Measurements from ENCODE around the gene PNMA8A. TPM values are rescaled to one million over a fixed set of nuclear protein-coding genes. Genes with fewer than 3 reads are reported as not detected.

Gene PNMA8A
- total and polyA plus RNA-seq, 10 of the 15 experiments (the other 5 are each of a cell fraction or from before 2014, with no cell fraction given), result 0.02 to 0.28 (median 0.16) TPM

DNA sequence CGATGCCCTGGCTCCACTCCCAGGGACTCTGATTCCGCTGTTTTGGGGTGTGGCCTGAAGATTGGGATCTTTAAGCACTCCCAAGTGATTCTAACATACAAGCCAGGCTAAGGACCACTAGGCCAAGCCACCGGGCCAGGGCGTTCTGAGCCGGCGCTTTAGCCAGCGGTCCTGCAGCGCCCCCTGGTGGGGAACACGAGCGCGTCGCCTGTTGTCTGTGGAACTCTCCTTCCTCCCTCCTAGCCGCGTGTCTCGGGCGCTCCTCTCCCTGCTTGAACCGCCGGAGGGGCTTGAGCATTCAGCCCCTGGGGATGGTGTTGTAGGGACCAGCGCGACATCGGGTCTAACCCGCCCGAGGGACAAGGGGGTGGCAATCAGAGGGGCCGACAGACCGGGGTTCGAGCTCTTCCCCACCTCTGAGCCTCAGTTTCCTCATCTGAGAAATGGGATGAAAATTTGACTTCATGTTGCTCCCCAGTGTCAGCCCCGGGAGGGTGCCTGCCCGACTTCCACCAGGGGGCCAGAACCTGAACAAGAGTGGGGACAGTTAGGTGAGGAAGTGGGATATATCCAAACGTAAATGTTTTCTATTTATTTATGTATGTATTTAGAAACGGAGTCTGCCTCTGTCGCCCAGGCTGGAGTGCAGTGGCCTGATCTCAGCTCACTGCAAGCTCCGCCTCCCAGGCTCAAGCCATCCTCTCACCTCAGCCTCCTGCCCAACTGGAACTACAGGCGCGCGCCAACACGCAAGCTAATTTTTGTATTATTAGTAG, 42.3 kb upstream of the PNMA8A start (continued):
- no peak for TF ChIP-seq SUPT20H (IDR thresholded peaks at IDR 0.05; ENCODE audit: borderline replicate concordance, control insufficient read depth, low read depth, low read length)
- no peak for TF ChIP-seq ZNF217 (IDR thresholded peaks at IDR 0.05)
- 0 out of 3 replicates have a peak, but pooled peaks have one; percentile 11 for TF ChIP-seq POU2F2 (IDR thresholded peaks at IDR 0.05; ENCODE audit: borderline replicate concordance, low read depth, low read length)
- TF ChIP-seq HDAC2 (IDR thresholded peaks at IDR 0.05), result no peak
- TF ChIP-seq MYB (IDR thresholded peaks at IDR 0.05; ENCODE audit: borderline replicate concordance, low read depth, low read length), result no peak
- TF ChIP-seq MAX (IDR thresholded peaks at IDR 0.05; ENCODE audit: low read depth, low read length), result no peak
- no peak for TF ChIP-seq POLR2AphosphoS5 (IDR thresholded peaks at IDR 0.05; ENCODE audit: low read length)
- peak; percentile 77 for TF ChIP-seq SMC3 (IDR thresholded peaks at IDR 0.05; ENCODE audit: borderline replicate concordance, low read length)
- TF ChIP-seq NFXL1 (IDR thresholded peaks at IDR 0.05; ENCODE audit: borderline replicate concordance), result peak; percentile 95

DNA sequence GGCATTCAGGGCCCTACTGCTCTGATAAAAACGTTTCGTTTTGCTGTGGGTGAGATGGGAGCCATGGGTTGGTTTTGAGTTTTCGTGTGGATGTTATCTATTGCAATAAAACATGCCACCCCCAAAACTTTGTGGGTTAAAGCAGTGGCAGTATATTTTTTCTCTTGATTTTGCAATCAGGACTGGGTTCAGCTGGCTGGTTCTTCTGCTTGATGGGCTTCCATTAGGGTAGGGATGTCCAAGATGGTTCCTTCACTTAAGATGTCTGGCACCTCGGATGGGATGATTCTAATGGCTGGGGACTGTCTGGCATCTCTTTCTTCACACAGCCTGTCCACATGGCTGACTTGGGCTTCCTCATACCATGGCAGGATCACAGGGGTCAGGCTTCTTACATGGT, 39.9 kb upstream of the PNMA8A start:
- no peaks in the 10 kb centered on the region for H3K79me2 ChIP-seq (ENCODE audit: control insufficient read depth, insufficient read depth, low read length)
- H2AFZ ChIP-seq (ENCODE audit: control insufficient read depth, low read depth, low read length), result no peak overlapping the region
- H3K4me3 ChIP-seq, result no peak overlapping the region
- no TSS peak for BruUV-seq (replicated peaks)
- FAIRE-seq (no peak), DNase-seq (ENCODE audit: low read depth, low spot score) (no peak), ATAC-seq (no peak)
- TF ChIP-seq TARDBP (IDR thresholded peaks at IDR 0.05; ENCODE audit: borderline replicate concordance) (no peak), NBN (IDR thresholded peaks at IDR 0.05) (no peak), YY1 (IDR thresholded peaks at IDR 0.05; ENCODE audit: low read depth, low read length) (no peak), HDGF (IDR thresholded peaks at IDR 0.05) (no peak), RAD21 (IDR thresholded peaks at IDR 0.05; ENCODE audit: insufficient read depth, low read depth, low read length) (no peak), RB1 (IDR thresholded peaks at IDR 0.05; ENCODE audit: borderline replicate concordance) (no peak), CTCF (IDR thresholded peaks at IDR 0.05 in 2 of 3, conservative IDR thresholded peaks at IDR 0.05 in 1 of 3; ENCODE audit: control insufficient read depth in 2 of 3, extremely low read depth in 1 of 3, insufficient read depth in 1 of 3, low read depth in 3 of 3, low read length in 3 of 3) (no peak), SIX5 (IDR thresholded peaks at IDR 0.05; ENCODE audit: low read depth, low read length, severe bottlenecking) (no peak)
- H3K27me3 ChIP-seq (replicated peaks in 1 of 2; ENCODE audit: control insufficient read depth in 2 of 2, insufficient read depth in 2 of 2, low read length in 1 of 2), result no peaks in the 10 kb centered on the region; a peak in 1 of 4 replicates
- RAD21 ChIA-PET (ENCODE audit: unreplicated experiment), result no interaction called here
- in situ Hi-C loops (cut with MboI), result no loop called here
- intact Hi-C loops (cut with micrococcal nuclease; ENCODE audit: unreplicated experiment), result no loop called here
- 0% methylated on average over 4 of the region's 4 CpGs for WGBS (ENCODE audit: insufficient coverage, insufficient replicate concordance, low lambda C conversion rate, missing lambda C conversion rate)
- H3K36me3 ChIP-seq (ENCODE audit: control insufficient read depth in 2 of 2, insufficient read depth in 2 of 2, low read length in 1 of 2), result no peaks in the 10 kb centered on the region
- H3K9me3 ChIP-seq (replicated peaks; ENCODE audit: control insufficient read depth, insufficient read depth, low read length), result no peaks in the 10 kb centered on the region; the same call in 2 of the 3 replicates
- H3K4me1 ChIP-seq (ENCODE audit: control insufficient read depth, insufficient read depth, low read length), result no peaks in the 10 kb centered on the region
- no peaks in the 10 kb centered on the region for H4K20me1 ChIP-seq (ENCODE audit: control insufficient read depth, insufficient read depth)
- POLR2A ChIA-PET, result no interaction called here
- H3K27ac ChIP-seq (ENCODE audit: control insufficient read depth, insufficient read depth), result no peak overlapping the region
- H3K9ac ChIP-seq (ENCODE audit: control insufficient read depth, insufficient read depth, low read length), result no peak overlapping the region
- CTCF ChIA-PET, result interaction anchor here (0.7 to 1.5 kb wide), 3 partner anchors 12 to 115 kb away, joined by 3 to 5 read pairs (median 4); no protein-coding TSS in a partner anchor
- no peak overlapping the region for H3K4me2 ChIP-seq (ENCODE audit: control insufficient read depth, insufficient read depth)
- SMC1A ChIA-PET (ENCODE audit: uncharacterized antibody, unreplicated experiment), result interaction anchor here (1.2 kb wide), 1 partner anchor 247 kb away, joined by 3 read pairs; no protein-coding TSS in a partner anchor

All from GM12878 (cell line).